Calu3 (cell line): Measurements from ENCODE around the gene CCDC192. TPM values are rescaled to one million over a fixed set of nuclear protein-coding genes. Genes with fewer than 3 reads are reported as not detected.

Experiments used
- BruUV-seq: library from RNA; stranded (reverse); fragments of 400-500 nt; replicated peaks from 2 replicates; lab custom pipeline; 2021; lab: Mats Ljungman, UMichigan
- CTCF ChIA-PET: fragments of 300-600 bp; sonication (Branson Sonifier 250); formaldehyde crosslinking; loops from one replicate; lab custom pipeline; 2022; ENCODE audit warnings: antibody characterized with exemption; lab: Charles Lee
- DNase-seq: peaks from one replicate; pipeline ENCODE4 v3.0.0; 2022
- H3K27ac Mint-ChIP-seq: one replicate; pipeline ENCODE4 v1.8.0; 2022; ENCODE audit warnings: mixed read lengths; ENCODE audit not compliant: unreplicated experiment
- H3K27me3 Mint-ChIP-seq: one replicate; pipeline ENCODE4 v1.8.0; 2022; ENCODE audit warnings: mixed read lengths; ENCODE audit not compliant: unreplicated experiment
- H3K36me3 Mint-ChIP-seq: one replicate; pipeline ENCODE4 v1.8.0; 2022; ENCODE audit warnings: mild to moderate bottlenecking, moderate library complexity, mixed read lengths; ENCODE audit not compliant: insufficient read depth, unreplicated experiment
- H3K4me1 Mint-ChIP-seq: one replicate; pipeline ENCODE4 v1.8.0; 2022; ENCODE audit warnings: mild to moderate bottlenecking, low read depth, mixed read lengths; ENCODE audit not compliant: unreplicated experiment
- H3K4me3 Mint-ChIP-seq: one replicate; pipeline ENCODE4 v1.8.0; 2022; ENCODE audit warnings: mild to moderate bottlenecking, low read depth, moderate library complexity, mixed read lengths; ENCODE audit not compliant: unreplicated experiment
- H3K9me3 Mint-ChIP-seq: one replicate; pipeline ENCODE4 v1.8.0; 2022; ENCODE audit warnings: low read depth, mixed read lengths; ENCODE audit not compliant: unreplicated experiment
- intact Hi-C: fragments of 100-400 bp; cut with micrococcal nuclease; formaldehyde crosslinking; loops from one replicate; pipeline ENCODE4 v1.10.0; 2022; ENCODE audit not compliant: unreplicated experiment
- total RNA-seq: library from RNA; stranded (reverse); gene quantifications from 2 replicates; pipeline ENCODE4 v1.2.3, GENCODE V29; 2022
- TF ChIP-seq, protein P1 (sequence below): fragments of 200-600 bp; IDR thresholded peaks from one replicate; pipeline ENCODE4 v1.8.0; 2022; ENCODE audit warnings: antibody characterized with exemption; ENCODE audit not compliant: unreplicated experiment

The CCDC192 gene
- total RNA-seq, 1 experiment from 2014 or later: 2.5 TPM

DNA sequence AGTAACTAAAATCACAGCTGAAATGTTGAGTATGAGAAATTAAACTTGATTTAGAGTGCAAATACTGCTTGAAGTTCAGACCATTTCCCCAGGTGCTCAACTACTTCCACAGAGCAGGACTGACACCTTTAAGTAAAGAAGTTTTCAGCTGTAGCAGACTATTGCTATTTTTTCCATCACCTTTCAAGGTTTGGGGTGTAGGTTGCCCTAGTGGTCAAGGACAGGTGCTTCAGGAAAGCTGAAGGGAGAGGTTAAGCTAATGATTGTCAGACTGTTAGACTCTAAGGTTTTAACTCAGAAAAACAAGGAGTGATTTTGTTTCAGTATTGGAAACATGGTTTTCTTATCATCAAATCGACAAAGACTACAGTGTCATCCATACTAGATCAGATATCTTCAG lies 162.1 kb downstream of the CCDC192 start:
- Mint-ChIP-seq H3K4me3 (no peak overlapping the region), H3K27me3 (no peaks in the 10 kb centered on the region), H3K9me3 (no peaks in the 10 kb centered on the region), H3K36me3 (no peaks in the 10 kb centered on the region), H3K27ac (no peak overlapping the region), H3K4me1 (peaks cover 48% of the 10 kb centered on the region)
- TF ChIP-seq, protein P1, sequence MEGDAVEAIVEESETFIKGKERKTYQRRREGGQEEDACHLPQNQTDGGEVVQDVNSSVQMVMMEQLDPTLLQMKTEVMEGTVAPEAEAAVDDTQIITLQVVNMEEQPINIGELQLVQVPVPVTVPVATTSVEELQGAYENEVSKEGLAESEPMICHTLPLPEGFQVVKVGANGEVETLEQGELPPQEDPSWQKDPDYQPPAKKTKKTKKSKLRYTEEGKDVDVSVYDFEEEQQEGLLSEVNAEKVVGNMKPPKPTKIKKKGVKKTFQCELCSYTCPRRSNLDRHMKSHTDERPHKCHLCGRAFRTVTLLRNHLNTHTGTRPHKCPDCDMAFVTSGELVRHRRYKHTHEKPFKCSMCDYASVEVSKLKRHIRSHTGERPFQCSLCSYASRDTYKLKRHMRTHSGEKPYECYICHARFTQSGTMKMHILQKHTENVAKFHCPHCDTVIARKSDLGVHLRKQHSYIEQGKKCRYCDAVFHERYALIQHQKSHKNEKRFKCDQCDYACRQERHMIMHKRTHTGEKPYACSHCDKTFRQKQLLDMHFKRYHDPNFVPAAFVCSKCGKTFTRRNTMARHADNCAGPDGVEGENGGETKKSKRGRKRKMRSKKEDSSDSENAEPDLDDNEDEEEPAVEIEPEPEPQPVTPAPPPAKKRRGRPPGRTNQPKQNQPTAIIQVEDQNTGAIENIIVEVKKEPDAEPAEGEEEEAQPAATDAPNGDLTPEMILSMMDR: peak; percentile 51
- CTCF ChIA-PET: interaction anchor here (0.6 to 3.4 kb wide), 14 partner anchors 9 to 334 kb away, joined by 3 to 21 read pairs (median 3); no protein-coding TSS in a partner anchor
- no TSS peak for BruUV-seq
- no peak for DNase-seq
- intact Hi-C loops: loop anchor here (1.0 kb wide), 1 partner anchor 301 kb away; no protein-coding TSS in a partner anchor

DNA sequence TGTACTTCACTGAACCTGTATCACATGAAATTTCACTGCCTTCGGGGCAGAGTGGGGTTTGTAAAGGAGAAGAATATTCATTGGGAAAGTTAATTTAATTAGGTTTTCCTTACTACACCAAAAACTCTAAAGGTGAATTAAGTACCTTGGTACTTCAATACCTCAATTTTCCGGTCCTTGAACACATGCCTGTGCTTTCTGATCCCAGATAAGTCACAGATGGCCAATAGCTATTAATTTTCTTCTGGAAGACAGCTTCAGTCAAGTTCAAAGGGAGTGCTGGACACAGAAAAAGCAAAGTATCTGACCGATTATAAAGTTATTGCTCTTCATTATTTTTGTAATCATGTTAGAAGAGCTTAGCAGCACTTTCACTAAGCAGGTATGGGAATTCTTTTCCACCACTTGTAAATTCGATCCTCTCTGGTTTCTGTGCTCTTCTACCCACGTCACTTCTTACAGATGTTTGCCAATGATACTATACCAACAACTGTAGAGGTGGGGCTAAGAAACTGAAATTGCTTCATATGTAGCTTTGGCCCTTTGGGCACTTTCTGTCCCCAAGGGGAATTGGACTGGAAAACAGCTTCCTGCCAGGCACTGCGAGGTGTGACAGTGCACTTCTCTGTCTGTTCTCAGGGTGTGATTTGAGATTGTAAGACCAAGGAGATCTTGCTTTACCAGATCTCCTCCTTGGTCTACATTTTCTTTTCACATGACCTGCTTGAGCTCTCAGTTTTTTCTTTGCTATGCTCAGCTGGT lies 164.0 kb downstream of the CCDC192 start:
- Mint-ChIP-seq H3K9me3 (no peaks in the 10 kb centered on the region), H3K27ac (no peak overlapping the region), H3K27me3 (no peaks in the 10 kb centered on the region), H3K36me3 (no peaks in the 10 kb centered on the region), H3K4me1 (peaks cover 54% of the 10 kb centered on the region), H3K4me3 (no peak overlapping the region)
- intact Hi-C loops: no loop called here
- DNase-seq: no peak
- TF ChIP-seq, protein P1: no peak
- BruUV-seq: no TSS peak
- CTCF ChIA-PET: interaction anchor here (0.7 to 3.4 kb wide), 8 partner anchors 9 to 303 kb away, joined by 3 to 21 read pairs (median 6); no protein-coding TSS in a partner anchor

DNA sequence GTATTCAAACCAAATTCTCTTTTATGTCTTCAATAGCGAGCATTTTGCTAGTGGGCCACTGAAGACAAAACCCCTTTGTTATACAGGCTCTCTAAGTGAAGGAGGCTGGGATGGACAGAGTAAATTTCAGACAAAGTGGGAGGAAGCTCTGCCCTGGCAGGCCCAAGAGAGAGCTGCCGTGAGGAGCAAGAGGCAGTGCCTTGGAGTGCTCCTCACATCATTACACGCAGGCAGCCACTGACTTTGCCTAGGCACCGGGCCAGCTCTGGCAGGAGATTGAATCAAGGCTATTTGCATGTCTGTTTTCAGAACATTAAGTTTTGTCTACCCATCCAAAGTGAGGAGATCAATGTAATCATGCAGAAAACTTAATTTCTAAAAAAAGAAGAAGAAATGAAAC lies 167.7 kb downstream of the CCDC192 start:
- intact Hi-C loops: no loop called here
- Mint-ChIP-seq H3K27me3 (no peaks in the 10 kb centered on the region), H3K4me1 (peaks cover 23% of the 10 kb centered on the region), H3K9me3 (no peaks in the 10 kb centered on the region), H3K4me3 (no peak overlapping the region), H3K27ac (no peak overlapping the region), H3K36me3 (no peaks in the 10 kb centered on the region)
- DNase-seq: no peak
- TF ChIP-seq, protein P1: no peak
- no TSS peak for BruUV-seq
- CTCF ChIA-PET: no interaction called here

DNA sequence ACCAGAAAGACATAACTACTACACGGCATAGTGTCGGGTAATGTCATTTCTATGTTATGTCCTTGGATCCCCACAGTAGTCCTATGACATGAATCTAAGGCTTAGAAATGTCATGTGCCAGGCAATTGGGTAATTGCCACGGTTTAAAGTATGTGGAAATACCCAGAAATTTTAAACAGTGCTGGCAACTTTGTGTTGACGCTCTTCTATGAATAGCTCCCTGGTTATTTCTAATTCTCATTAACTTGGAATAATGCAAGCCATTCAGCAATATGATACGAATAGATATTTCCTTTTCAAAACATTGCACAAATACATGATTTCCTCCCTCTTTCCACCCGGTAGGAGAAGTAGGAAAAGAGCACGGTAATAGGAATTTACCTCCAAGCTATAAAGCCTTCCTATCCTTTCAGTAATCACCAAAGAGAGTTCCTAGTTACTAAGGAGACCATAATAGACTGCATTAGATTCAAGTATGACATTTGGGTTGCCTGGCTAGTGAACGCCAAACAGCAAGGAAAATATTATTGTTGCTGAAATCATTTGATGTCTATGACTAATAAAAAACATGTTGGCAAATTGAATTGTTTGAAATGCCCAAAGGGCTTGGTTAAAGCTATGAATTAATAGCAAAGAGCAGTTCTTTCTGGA lies 168.4 kb downstream of the CCDC192 start:
- Mint-ChIP-seq H3K27ac (no peak overlapping the region), H3K9me3 (no peaks in the 10 kb centered on the region), H3K36me3 (no peaks in the 10 kb centered on the region), H3K4me1 (peaks cover 21% of the 10 kb centered on the region), H3K27me3 (no peaks in the 10 kb centered on the region), H3K4me3 (no peak overlapping the region)
- TF ChIP-seq, protein P1: no peak
- no peak for DNase-seq
- intact Hi-C loops: no loop called here
- no TSS peak for BruUV-seq
- CTCF ChIA-PET: interaction anchor here (0.8 to 1.3 kb wide), 3 partner anchors 11 to 27 kb away, joined by 4 to 5 read pairs (median 4); no protein-coding TSS in a partner anchor
